ENCODE results near the gene UNC13B.
"Not testable (repeated sequence)": the region's sequence is repeated elsewhere in the genome, so short reads cannot be mapped to it uniquely, and the experiment has no call there.

Gene UNC13B

GRCh38 chr9:35236692-35237091 is 74.9 kb downstream of the UNC13B start:
- TF ChIP-seq CTCF (conservative IDR thresholded peaks at IDR 0.05; ENCODE audit: low read depth): no peak
- H3K27ac ChIP-seq: no peak overlapping the region
- DNase-seq (ENCODE audit: low spot score): no peak
- ChIA-PET POLR2A (ENCODE audit: low non-redundant PET) (no interaction called here), CTCF (no interaction called here)

- DNase-seq (ENCODE audit: low spot score): no peak
- no peak for TF ChIP-seq CTCF (conservative IDR thresholded peaks at IDR 0.05; ENCODE audit: low read depth)
- POLR2A ChIA-PET (ENCODE audit: low non-redundant PET): no interaction called here
- no peak overlapping the region for H3K27ac ChIP-seq
- CTCF ChIA-PET: no interaction called here
These were observed 75.5 kb downstream of the UNC13B start for GRCh38 chr9:35237311-35237710.

- H3K27ac ChIP-seq; DNase-seq (ENCODE audit: low spot score); POLR2A ChIA-PET (ENCODE audit: low non-redundant PET): not testable (repeated sequence)
- CTCF ChIA-PET: interaction anchor here (0.6 kb wide), 1 partner anchor 148 kb away, joined by 3 read pairs; no protein-coding TSS in a partner anchor
These were observed 84.1 kb downstream of the UNC13B start for GRCh38 chr9:35245945-35246344.

- CTCF ChIA-PET: interaction anchor here (0.7 kb wide), 1 partner anchor 469 kb away, joined by 3 read pairs; no protein-coding TSS in a partner anchor
- POLR2A ChIA-PET (ENCODE audit: low non-redundant PET): no interaction called here
- no peak overlapping the region for H3K27ac ChIP-seq
- no peak for TF ChIP-seq CTCF (conservative IDR thresholded peaks at IDR 0.05; ENCODE audit: low read depth)
- DNase-seq (ENCODE audit: low spot score): no peak
These were observed 91.3 kb downstream of the UNC13B start for GRCh38 chr9:35253075-35253474.

- DNase-seq (ENCODE audit: low spot score): no peak
- CTCF ChIA-PET: no interaction called here
- POLR2A ChIA-PET (ENCODE audit: low non-redundant PET): no interaction called here
- no peak for TF ChIP-seq CTCF (conservative IDR thresholded peaks at IDR 0.05; ENCODE audit: low read depth)
- no peak overlapping the region for H3K27ac ChIP-seq
These were observed 92.4 kb downstream of the UNC13B start for GRCh38 chr9:35254237-35254636.

GRCh38 chr9:35254984-35255857 is 93.4 kb downstream of the UNC13B start:
- no peak for TF ChIP-seq CTCF (conservative IDR thresholded peaks at IDR 0.05; ENCODE audit: low read depth)
- ChIA-PET POLR2A (ENCODE audit: low non-redundant PET) (no interaction called here), CTCF (interaction anchor here (0.6 kb wide), 1 partner anchor 139 kb away, joined by 3 read pairs; no protein-coding TSS in a partner anchor)
- no peak for DNase-seq (ENCODE audit: low spot score)
- no peak overlapping the region for H3K27ac ChIP-seq

GRCh38 chr9:35257986-35258659 is 96.3 kb downstream of the UNC13B start:
- CTCF ChIA-PET: interaction anchor here (0.6 to 1.2 kb wide), 5 partner anchors 14 to 359 kb away, joined by 3 to 10 read pairs (median 3); partner anchors contain the start of gene ATOSB
- DNase-seq (ENCODE audit: low spot score): no peak
- TF ChIP-seq CTCF (conservative IDR thresholded peaks at IDR 0.05; ENCODE audit: low read depth): no peak
- POLR2A ChIA-PET (ENCODE audit: low non-redundant PET): no interaction called here
- H3K27ac ChIP-seq: no peak overlapping the region

Data from RWPE1 (cell line).